Neural progenitor cell (in vitro differentiated cells): ENCODE results near the gene TAMALIN.

ENCODE experiments used
- CTCF ChIP-seq: fragments of 200-600 bp; sonication (generic); IDR thresholded peaks from 2 replicates; pipeline ENCODE4 v1.5.1; 2017; ENCODE audit warnings: antibody characterized with exemption, mild to moderate bottlenecking
- EZH2 ChIP-seq: fragments of 200-600 bp; sonication (generic); IDR thresholded peaks from 2 replicates; pipeline ENCODE4 v1.6.1; 2017; ENCODE audit warnings: antibody characterized with exemption, mild to moderate bottlenecking, moderate library complexity
- EZH2phosphoT487 ChIP-seq: fragments of 200-600 bp; sonication (generic); IDR thresholded peaks from 2 replicates; pipeline ENCODE4 v1.6.1; 2017; ENCODE audit warnings: antibody characterized with exemption

- no peak for TF ChIP-seq EZH2phosphoT487
- TF ChIP-seq CTCF, result no peak
- no peak for TF ChIP-seq EZH2
Measured at GRCh38 chr12:52063082-52063924, 56.6 kb downstream of the TAMALIN start.
